HepG2 (cell line): Measurements from ENCODE around the gene FIZ1. TPM values are rescaled to one million over a fixed set of nuclear protein-coding genes. Genes with fewer than 3 reads are reported as not detected.

ENCODE experiments used
- E2F2 ChIP-seq: sonication (generic); formaldehyde crosslinking; IDR thresholded peaks from 2 replicates; pipeline ENCODE4 v1.4.0; 2020; ENCODE audit warnings: missing genetic modification reagents, borderline replicate concordance
- EED ChIP-seq: sonication (generic); formaldehyde crosslinking; IDR thresholded peaks from 2 replicates; pipeline ENCODE4 v1.5.0; 2020; ENCODE audit warnings: mild to moderate bottlenecking, missing genetic modification reagents
- PAXIP1 ChIP-seq: sonication (generic); formaldehyde crosslinking; conservative IDR thresholded peaks from 2 replicates; pipeline ENCODE4 v1.4.0; 2020; ENCODE audit warnings: mild to moderate bottlenecking, missing genetic modification reagents, moderate library complexity
- RBM39 ChIP-seq: fragments of 200-400 bp; formaldehyde crosslinking; IDR thresholded peaks from one replicate; pipeline ENCODE4 v1.6.1; 2018; ENCODE audit warnings: antibody characterized with exemption, mild to moderate bottlenecking, low read depth, low read length; ENCODE audit not compliant: poor library complexity, severe bottlenecking
- ZBTB38 ChIP-seq: sonication (generic); formaldehyde crosslinking; IDR thresholded peaks from 2 replicates; pipeline ENCODE4 v1.5.1; 2020; ENCODE audit warnings: mild to moderate bottlenecking, missing genetic modification reagents
- ZMYM3 ChIP-seq: sonication (generic); formaldehyde crosslinking; IDR thresholded peaks from 2 replicates; pipeline ENCODE4 v1.5.1; 2020; ENCODE audit warnings: mild to moderate bottlenecking, missing genetic modification reagents
- ZNF235 ChIP-seq: sonication (generic); formaldehyde crosslinking; IDR thresholded peaks from 2 replicates; pipeline ENCODE4 v1.8.1; 2023; ENCODE audit warnings: mild to moderate bottlenecking, missing genetic modification reagents, borderline replicate concordance
- ZSCAN29 ChIP-seq: sonication (generic); formaldehyde crosslinking; conservative IDR thresholded peaks from 2 replicates; pipeline ENCODE4 v1.4.0; 2020; ENCODE audit warnings: mild to moderate bottlenecking, missing genetic modification reagents
- polyA plus RNA-seq, 8 experiments: library from polyadenylated mRNA; depleted of rRNA in 3 of 8; stranded (reverse) in 7 of 8; unstranded in 1 of 8; fragments of >200 nt; fragmentation: Illumina TruSeq in 4 of 8; extraction: Trizol in 4 of 8; gene quantifications; 2 replicates each; pipeline versions ENCODE4 v1.2.1 to v1.2.3, GENCODE V29; 2011 to 2016; ENCODE audit warnings: low read depth in 4 of 8, missing spikeins in 1 of 8, mixed read lengths in 1 of 8; ENCODE audit not compliant: insufficient read depth in 1 of 8
- total RNA-seq, 5 experiments: library from RNA; depleted of rRNA; stranded (reverse); fragments of >200 nt; fragmentation: Illumina TruSeq; extraction: Trizol; gene quantifications; 2 replicates each; pipeline ENCODE4 v1.2.3, GENCODE V29; 2016; ENCODE audit warnings: low read depth in 1 of 5
- TF ChIP-seq, protein P1 (sequence below): sonication (generic); formaldehyde crosslinking; IDR thresholded peaks from 2 replicates; pipeline ENCODE4 v1.5.1; 2020; ENCODE audit warnings: missing genetic modification reagents, mild to moderate bottlenecking, borderline replicate concordance
- TF ChIP-seq, protein P2 (sequence below): sonication (generic); formaldehyde crosslinking; IDR thresholded peaks from 2 replicates; pipeline ENCODE4 v1.8.1; 2022; ENCODE audit warnings: low read depth, mild to moderate bottlenecking, missing genetic modification reagents
- TF ChIP-seq, protein P3 (sequence below): sonication (generic); formaldehyde crosslinking; IDR thresholded peaks from 2 replicates; pipeline ENCODE4 v1.9.0; 2021; ENCODE audit warnings: mild to moderate bottlenecking, missing genetic modification reagents

The FIZ1 gene
- total and polyA plus RNA-seq, 2 of the 13 experiments (the other 11 are each of a cell fraction or from before 2014, with no cell fraction given), result 3.6 to 5.9 TPM

GRCh38 chr19:55640043-55640576 is 40.8 kb upstream of the FIZ1 start (continued):
- no peak for TF ChIP-seq E2F2 (CRISPR knock-in tag)
- TF ChIP-seq ZMYM3 (CRISPR knock-in tag), result no peak
- TF ChIP-seq, protein P1, sequence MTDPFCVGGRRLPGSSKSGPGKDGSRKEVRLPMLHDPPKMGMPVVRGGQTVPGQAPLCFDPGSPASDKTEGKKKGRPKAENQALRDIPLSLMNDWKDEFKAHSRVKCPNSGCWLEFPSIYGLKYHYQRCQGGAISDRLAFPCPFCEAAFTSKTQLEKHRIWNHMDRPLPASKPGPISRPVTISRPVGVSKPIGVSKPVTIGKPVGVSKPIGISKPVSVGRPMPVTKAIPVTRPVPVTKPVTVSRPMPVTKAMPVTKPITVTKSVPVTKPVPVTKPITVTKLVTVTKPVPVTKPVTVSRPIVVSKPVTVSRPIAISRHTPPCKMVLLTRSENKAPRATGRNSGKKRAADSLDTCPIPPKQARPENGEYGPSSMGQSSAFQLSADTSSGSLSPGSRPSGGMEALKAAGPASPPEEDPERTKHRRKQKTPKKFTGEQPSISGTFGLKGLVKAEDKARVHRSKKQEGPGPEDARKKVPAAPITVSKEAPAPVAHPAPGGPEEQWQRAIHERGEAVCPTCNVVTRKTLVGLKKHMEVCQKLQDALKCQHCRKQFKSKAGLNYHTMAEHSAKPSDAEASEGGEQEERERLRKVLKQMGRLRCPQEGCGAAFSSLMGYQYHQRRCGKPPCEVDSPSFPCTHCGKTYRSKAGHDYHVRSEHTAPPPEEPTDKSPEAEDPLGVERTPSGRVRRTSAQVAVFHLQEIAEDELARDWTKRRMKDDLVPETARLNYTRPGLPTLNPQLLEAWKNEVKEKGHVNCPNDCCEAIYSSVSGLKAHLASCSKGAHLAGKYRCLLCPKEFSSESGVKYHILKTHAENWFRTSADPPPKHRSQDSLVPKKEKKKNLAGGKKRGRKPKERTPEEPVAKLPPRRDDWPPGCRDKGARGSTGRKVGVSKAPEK (CRISPR knock-in tag), result no peak
- TF ChIP-seq EED, result no peak
- no peak for TF ChIP-seq ZSCAN29 (CRISPR knock-in tag)
- TF ChIP-seq RBM39, result no peak
- TF ChIP-seq PAXIP1 (CRISPR knock-in tag), result no peak
- TF ChIP-seq ZNF235 (CRISPR knock-in tag), result 0 out of 2 replicates have a peak, but pooled peaks have one; percentile 61
- TF ChIP-seq ZBTB38 (CRISPR knock-in tag), result peak; percentile 95
- TF ChIP-seq, protein P2, sequence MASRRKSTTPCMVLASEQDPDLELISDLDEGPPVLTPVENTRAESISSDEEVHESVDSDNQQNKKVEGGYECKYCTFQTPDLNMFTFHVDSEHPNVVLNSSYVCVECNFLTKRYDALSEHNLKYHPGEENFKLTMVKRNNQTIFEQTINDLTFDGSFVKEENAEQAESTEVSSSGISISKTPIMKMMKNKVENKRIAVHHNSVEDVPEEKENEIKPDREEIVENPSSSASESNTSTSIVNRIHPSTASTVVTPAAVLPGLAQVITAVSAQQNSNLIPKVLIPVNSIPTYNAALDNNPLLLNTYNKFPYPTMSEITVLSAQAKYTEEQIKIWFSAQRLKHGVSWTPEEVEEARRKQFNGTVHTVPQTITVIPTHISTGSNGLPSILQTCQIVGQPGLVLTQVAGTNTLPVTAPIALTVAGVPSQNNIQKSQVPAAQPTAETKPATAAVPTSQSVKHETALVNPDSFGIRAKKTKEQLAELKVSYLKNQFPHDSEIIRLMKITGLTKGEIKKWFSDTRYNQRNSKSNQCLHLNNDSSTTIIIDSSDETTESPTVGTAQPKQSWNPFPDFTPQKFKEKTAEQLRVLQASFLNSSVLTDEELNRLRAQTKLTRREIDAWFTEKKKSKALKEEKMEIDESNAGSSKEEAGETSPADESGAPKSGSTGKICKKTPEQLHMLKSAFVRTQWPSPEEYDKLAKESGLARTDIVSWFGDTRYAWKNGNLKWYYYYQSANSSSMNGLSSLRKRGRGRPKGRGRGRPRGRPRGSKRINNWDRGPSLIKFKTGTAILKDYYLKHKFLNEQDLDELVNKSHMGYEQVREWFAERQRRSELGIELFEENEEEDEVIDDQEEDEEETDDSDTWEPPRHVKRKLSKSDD, result peak; percentile 60
- TF ChIP-seq, protein P3, sequence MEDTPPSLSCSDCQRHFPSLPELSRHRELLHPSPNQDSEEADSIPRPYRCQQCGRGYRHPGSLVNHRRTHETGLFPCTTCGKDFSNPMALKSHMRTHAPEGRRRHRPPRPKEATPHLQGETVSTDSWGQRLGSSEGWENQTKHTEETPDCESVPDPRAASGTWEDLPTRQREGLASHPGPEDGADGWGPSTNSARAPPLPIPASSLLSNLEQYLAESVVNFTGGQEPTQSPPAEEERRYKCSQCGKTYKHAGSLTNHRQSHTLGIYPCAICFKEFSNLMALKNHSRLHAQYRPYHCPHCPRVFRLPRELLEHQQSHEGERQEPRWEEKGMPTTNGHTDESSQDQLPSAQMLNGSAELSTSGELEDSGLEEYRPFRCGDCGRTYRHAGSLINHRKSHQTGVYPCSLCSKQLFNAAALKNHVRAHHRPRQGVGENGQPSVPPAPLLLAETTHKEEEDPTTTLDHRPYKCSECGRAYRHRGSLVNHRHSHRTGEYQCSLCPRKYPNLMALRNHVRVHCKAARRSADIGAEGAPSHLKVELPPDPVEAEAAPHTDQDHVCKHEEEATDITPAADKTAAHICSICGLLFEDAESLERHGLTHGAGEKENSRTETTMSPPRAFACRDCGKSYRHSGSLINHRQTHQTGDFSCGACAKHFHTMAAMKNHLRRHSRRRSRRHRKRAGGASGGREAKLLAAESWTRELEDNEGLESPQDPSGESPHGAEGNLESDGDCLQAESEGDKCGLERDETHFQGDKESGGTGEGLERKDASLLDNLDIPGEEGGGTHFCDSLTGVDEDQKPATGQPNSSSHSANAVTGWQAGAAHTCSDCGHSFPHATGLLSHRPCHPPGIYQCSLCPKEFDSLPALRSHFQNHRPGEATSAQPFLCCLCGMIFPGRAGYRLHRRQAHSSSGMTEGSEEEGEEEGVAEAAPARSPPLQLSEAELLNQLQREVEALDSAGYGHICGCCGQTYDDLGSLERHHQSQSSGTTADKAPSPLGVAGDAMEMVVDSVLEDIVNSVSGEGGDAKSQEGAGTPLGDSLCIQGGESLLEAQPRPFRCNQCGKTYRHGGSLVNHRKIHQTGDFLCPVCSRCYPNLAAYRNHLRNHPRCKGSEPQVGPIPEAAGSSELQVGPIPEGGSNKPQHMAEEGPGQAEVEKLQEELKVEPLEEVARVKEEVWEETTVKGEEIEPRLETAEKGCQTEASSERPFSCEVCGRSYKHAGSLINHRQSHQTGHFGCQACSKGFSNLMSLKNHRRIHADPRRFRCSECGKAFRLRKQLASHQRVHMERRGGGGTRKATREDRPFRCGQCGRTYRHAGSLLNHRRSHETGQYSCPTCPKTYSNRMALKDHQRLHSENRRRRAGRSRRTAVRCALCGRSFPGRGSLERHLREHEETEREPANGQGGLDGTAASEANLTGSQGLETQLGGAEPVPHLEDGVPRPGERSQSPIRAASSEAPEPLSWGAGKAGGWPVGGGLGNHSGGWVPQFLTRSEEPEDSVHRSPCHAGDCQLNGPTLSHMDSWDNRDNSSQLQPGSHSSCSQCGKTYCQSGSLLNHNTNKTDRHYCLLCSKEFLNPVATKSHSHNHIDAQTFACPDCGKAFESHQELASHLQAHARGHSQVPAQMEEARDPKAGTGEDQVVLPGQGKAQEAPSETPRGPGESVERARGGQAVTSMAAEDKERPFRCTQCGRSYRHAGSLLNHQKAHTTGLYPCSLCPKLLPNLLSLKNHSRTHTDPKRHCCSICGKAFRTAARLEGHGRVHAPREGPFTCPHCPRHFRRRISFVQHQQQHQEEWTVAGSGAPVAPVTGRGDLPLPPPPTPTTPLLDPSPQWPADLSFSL (CRISPR knock-in tag), result no peak
